NCI-H1930 (cell line): ENCODE data around the gene SHKBP1.
"Not testable (repeated sequence)": the region's sequence is repeated elsewhere in the genome, so short reads cannot be mapped to it uniquely, and the experiment has no call there.

Experiments used
- DNase-seq, 2 experiments: peaks; one replicate each; lab custom pipeline; 2025; lab: John Stamatoyannopoulos, UW

The SHKBP1 gene

DNA sequence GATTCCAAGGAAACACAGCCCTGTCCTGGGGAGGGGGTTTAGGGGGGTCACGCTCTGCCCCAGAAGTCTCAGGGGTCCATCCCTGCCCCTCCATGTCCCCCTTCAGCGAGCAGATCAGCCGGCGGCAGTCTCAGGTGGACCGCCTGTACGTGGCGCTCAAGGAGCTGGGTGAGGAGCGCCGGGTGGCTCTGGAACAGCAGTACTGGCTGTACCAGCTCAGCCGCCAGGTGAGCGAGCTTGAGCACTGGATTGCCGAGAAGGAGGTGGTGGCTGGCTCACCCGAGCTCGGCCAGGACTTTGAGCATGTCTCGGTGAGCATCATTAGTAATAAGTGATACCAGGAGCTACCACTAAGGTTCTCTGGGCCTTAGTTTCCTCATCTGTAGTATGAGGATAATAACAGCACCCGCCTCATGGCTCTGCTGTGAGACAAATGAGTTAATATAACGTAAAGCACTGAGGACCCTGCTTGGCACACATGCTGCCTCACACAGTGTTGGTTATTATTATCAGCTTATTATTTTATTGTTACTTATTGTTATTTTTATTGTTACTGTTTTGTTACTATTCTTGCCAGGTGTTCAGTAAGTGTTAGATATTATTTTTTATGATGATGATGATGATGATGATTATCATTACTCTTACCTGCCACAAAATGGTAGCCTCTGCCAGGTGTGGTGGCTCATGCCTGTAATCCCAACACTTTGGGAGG, 20.5 kb upstream of the SHKBP1 start:
- no peak for DNase-seq

DNA sequence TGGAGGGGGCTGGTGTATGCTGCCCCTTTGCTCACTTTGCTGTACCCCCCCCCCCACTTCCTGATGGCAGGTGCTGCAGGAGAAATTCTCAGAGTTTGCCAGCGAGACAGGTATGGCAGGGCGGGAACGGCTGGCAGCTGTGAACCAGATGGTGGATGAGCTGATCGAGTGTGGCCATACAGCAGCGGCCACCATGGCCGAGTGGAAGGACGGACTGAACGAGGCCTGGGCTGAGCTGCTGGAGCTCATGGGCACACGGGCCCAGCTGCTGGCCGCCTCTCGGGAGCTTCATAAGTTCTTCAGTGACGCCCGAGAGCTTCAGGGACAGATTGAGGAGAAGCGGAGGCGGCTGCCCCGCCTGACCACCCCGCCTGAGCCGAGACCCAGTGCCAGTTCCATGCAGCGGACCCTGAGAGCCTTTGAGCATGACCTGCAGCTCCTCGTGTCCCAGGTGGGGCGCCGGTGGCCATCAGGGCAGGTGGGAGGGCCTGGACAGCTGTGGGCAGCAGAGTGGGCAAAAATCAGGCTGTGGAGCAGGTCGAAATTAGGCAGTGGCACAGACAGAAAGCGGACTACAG, 19.6 kb upstream of the SHKBP1 start:
- DNase-seq: no peak

GRCh38 chr19:40559394-40559793, 17.3 kb upstream of the SHKBP1 start:
- DNase-seq: no peak

DNA sequence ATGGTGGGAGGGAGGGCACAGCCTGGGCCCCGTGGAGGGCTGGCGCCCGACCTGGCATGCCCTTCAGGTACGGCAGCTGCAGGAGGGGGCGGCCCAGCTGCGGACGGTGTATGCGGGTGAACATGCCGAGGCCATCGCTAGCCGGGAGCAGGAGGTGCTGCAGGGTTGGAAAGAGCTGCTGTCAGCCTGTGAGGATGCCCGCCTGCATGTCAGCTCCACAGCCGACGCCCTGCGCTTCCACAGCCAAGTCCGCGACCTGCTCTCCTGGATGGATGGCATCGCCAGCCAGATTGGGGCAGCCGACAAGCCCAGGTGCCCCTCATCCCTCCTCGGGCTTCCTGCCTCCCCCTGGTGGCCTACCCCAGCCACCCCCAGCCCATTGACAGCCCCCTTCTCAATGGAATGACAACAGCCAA, 16.6 kb upstream of the SHKBP1 start:
- no peak for DNase-seq

DNA sequence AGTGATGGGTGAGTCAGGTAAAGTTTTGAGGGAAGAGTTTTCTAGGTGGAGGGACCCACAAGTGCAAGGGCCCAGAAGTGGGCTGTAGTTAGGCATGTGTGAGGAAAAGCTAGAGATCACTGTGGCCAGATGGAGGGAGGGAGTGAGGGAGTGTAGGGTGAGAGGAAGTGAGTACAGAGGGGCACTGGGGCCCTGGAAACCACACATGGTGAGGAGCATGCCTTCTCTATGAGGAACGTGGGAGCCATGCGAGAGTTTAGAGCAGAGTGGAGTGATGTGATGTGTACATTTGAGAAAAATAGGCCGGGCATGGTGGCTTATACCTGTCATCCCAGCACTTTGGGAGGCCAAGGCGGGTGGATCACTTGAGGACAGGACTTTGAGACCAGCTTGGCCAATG, 14.7 kb upstream of the SHKBP1 start:
- DNase-seq: no peak

GRCh38 chr19:40564535-40564934, 12.1 kb upstream of the SHKBP1 start:
- DNase-seq: not testable (repeated sequence)

GRCh38 chr19:40565355-40565754, 11.3 kb upstream of the SHKBP1 start:
- DNase-seq: no peak

- no peak for DNase-seq
Measured at GRCh38 chr19:40565910-40566495, 10.7 kb upstream of the SHKBP1 start.

DNA sequence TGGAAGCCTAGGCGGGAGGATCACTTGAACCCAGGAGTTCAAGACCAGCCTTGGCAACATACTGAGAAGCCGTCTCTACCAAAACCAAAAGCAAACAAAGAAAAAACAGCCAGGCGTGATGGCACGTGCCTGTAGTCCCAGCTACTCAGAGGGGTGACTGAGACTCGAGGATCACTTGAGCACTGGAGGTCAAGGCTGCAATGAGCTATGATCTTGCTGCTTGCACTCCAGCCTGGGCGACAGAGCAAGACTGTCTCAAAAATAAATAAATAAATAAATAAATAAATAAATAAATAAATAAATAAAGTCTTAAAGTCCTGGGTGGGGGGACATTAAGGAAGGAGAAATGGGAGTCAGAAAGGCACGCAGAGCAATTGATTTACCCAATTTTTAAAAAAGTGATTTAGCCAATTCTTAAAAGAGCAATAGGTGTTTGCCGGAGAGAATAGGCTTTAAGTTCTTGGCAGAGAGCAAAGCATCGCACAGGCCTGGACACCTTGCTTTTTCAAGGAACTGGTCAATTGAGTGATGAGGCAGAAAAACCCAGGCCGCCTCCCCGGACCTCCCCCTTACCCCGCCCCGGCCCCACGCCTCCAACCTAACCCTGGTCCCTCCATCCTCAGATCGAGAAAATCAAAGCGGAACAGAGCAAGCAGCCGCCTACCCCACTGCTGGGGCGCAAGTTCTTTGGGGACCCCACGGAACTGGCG, 9.5 kb upstream of the SHKBP1 start:
- no peak for DNase-seq

- DNase-seq: no peak
Measured at GRCh38 chr19:40567750-40568494, 8.8 kb upstream of the SHKBP1 start.

GRCh38 chr19:40570313-40571004, 6.2 kb upstream of the SHKBP1 start:
- DNase-seq: peak; percentile 99 to 100

- no peak for DNase-seq
Measured at GRCh38 chr19:40571005-40571318, 5.7 kb upstream of the SHKBP1 start.

DNA sequence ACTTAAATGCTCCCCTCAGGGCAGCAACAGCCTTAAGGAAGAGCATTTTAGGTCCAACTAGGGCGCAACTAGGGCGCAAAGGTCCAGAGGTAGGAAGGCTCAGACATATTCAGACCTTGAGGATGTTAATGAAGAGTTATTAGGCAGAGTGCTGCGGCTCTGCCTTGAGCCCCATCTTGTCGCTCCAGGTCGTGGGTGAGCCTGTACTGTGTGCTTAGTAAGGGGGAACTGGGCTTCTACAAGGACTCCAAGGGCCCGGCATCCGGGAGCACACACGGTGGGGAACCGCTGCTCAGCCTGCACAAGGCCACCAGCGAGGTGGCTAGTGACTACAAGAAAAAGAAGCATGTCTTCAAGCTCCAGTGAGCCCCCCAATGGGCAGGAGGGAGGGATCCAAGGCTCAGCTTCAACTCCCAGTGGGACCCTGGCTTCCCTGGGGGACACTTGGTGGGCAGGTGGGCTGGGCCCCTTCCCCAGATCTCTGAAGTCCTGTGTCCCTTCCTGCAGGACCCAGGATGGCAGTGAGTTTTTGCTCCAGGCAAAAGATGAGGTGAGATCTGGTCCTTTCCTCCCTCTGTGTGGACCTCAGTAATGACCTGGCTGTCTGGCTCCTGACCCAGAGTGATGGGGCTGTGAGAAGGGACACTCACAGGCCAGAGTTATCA, 4.7 kb upstream of the SHKBP1 start:
- no peak for DNase-seq

DNA sequence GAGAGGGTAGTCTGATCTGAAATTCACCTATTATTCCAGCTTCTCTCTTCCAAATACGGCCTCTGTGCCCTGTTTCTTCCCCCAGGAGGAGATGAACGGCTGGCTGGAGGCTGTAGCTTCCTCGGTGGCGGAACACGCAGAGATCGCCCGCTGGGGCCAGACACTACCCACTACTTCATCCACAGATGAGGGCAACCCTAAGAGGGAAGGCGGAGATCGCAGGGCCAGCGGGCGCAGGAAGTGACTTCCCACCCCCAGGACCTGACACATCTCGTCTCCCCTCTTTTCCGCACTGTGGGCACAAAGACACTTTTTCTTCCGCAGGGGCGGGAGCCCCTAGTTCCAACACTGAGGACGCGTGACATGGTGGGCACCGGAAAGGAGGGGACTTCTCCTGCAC, 1.3 kb upstream of the SHKBP1 start:
- no peak for DNase-seq

DNA sequence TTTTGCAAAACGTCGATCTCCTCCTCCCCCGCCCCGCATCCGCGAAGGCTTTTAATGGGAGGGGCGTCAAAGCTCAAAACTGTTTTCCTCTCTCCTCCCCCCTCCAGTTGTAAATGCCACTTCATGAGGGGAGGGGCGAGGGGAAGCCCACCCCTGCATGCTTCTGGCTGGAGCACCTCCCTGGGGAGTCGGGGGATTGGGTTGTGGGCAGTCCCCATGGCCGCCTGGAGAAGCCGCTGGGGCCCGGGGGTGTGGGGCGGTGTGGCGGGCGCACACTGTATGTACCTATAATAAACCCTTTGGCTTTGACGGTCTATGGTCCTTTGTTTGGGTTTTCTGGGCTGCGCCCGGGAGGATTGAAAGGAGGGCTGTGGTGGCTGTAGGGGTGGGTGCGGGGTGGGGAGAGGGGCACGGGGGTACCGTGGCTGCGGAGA, 505 bp upstream of the SHKBP1 start:
- peak in 1 of 2 experiments; percentile 30 for DNase-seq

DNA sequence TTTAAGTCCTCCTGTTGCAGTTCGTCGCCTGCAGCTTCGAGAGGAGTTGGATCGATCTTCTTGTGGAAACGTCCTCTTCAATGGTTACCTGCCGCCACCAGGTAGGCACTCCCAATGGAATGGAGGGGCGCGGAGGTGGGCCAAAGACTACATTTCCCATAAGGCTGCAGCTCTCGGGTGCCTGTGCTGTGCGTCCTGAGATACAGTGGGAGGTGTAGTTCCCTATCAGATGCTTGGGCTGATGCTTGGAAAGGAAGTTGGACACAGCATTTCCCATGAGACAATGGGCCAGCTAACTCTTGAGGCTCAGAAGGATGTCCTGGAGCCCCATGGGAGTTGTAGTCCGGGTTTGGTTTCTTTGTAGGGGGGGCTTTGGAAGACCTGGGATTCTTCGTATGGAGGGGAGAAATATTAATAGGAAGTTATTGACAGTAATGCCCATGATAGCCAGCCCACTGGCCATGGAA, 1.8 kb downstream of the SHKBP1 start:
- peak; percentile 56 to 67 for DNase-seq

- no peak for DNase-seq
Measured at GRCh38 chr19:40580619-40581018, 3.9 kb downstream of the SHKBP1 start.

DNA sequence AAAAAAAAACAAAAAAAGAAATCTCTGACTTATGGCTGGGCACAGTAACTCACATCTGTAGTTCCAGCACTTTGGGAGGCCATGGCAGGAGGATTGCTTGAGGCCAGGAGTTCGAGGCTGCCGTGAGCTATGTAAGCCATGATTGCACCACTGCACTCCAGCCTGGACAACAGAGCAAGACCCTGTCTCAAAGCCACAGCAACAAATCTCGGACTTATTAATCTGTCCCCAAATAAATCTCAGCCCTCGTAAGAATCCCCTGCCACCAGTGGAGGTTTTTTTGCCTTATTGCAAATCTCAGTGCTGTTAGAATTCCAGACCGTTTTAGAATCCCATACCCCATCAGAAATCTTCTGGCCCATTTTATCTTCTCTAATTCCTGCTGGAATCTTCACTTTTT, 4.9 kb downstream of the SHKBP1 start:
- no peak for DNase-seq

- no peak for DNase-seq
Measured at GRCh38 chr19:40582467-40582866, 5.8 kb downstream of the SHKBP1 start.

DNA sequence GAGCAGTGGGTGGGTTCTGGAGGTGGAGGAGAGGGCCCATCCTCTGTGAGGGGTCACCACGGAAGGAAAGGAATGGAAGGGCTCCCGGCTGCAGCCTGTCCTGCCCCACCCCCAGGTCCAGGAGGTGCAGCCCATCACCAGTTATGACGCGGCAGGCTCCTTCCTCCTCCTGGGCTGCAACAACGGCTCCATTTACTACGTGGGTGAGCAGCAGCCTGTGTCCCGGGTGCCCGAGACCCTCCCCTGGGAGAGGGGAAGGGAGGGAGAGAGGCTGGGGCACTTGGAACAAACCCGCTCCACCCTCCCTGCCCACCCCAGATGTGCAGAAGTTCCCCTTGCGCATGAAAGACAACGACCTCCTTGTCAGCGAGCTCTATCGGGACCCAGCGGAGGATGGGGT, 6.6 kb downstream of the SHKBP1 start:
- no peak for DNase-seq

DNA sequence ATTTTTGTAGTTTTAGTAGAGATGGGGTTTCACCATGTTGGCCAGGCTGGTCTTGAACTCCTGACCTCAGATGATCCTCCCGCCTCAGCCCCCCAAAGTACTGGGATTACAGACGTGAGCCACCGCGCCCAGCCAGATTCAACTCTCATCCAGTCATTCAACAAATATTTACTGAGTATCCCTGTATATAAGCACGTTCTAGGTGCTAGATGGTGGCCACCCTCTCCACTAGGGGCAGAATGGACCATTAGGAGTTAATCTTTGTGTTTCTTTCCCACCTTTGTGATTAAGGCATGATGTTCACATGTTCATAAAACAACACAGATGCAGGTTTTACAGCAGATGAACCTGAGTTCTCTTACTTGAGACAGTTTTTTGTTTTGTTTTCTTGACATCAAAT, 7.3 kb downstream of the SHKBP1 start:
- DNase-seq: no peak
